ENCODE measurements around the gene CXCR4.

Gene CXCR4

GRCh38 chr2:136070913-136071312 is 47.0 kb downstream of the CXCR4 start:
- ATAC-seq (ENCODE audit: low read depth) (no peak), DNase-seq (ENCODE audit: low spot score) (no peak)
- no peaks in the 10 kb centered on the region for H3K36me3 ChIP-seq (ENCODE audit: low read depth)
- no peak for TF ChIP-seq CTCF (IDR thresholded peaks at IDR 0.05; ENCODE audit: poor library complexity, severe bottlenecking)
- no peak overlapping the region for H3K27ac ChIP-seq (ENCODE audit: poor library complexity, severe bottlenecking)
- H3K4me3 ChIP-seq (ENCODE audit: severe bottlenecking): no peak overlapping the region
- no peaks in the 10 kb centered on the region for H3K4me1 ChIP-seq (ENCODE audit: insufficient read depth, poor library complexity, severe bottlenecking)
- H3K9me3 ChIP-seq (ENCODE audit: severe bottlenecking): no peaks in the 10 kb centered on the region
- no peaks in the 10 kb centered on the region for H3K27me3 ChIP-seq (ENCODE audit: insufficient read depth, poor library complexity, severe bottlenecking)

GRCh38 chr2:136069773-136070172 is 48.2 kb downstream of the CXCR4 start:
- H3K4me1 ChIP-seq (ENCODE audit: insufficient read depth, poor library complexity, severe bottlenecking): no peaks in the 10 kb centered on the region
- no peak for TF ChIP-seq CTCF (IDR thresholded peaks at IDR 0.05; ENCODE audit: poor library complexity, severe bottlenecking)

GRCh38 chr2:136068581-136069227 is 49.2 kb downstream of the CXCR4 start:
- Histone ChIP-seq H3K36me3 (ENCODE audit: low read depth) (no peaks in the 10 kb centered on the region), H3K27me3 (ENCODE audit: insufficient read depth, poor library complexity, severe bottlenecking) (no peaks in the 10 kb centered on the region), H3K27ac (ENCODE audit: poor library complexity, severe bottlenecking) (no peak overlapping the region), H3K4me3 (ENCODE audit: severe bottlenecking) (no peak overlapping the region), H3K4me1 (ENCODE audit: insufficient read depth, poor library complexity, severe bottlenecking) (no peaks in the 10 kb centered on the region), H3K9me3 (ENCODE audit: severe bottlenecking) (no peaks in the 10 kb centered on the region)
- DNase-seq (ENCODE audit: low spot score) (no peak), ATAC-seq (ENCODE audit: low read depth) (no peak)
- no peak for TF ChIP-seq CTCF (IDR thresholded peaks at IDR 0.05; ENCODE audit: poor library complexity, severe bottlenecking)

More at GRCh38 chr2:136069773-136070172, 48.2 kb downstream of the CXCR4 start:
- no peaks in the 10 kb centered on the region for H3K9me3 ChIP-seq (ENCODE audit: severe bottlenecking)
- no peak overlapping the region for H3K4me3 ChIP-seq (ENCODE audit: severe bottlenecking)
- DNase-seq (ENCODE audit: low spot score): no peak
- no peak for ATAC-seq (ENCODE audit: low read depth)
- no peaks in the 10 kb centered on the region for H3K27me3 ChIP-seq (ENCODE audit: insufficient read depth, poor library complexity, severe bottlenecking)
- H3K27ac ChIP-seq (ENCODE audit: poor library complexity, severe bottlenecking): no peak overlapping the region
- no peaks in the 10 kb centered on the region for H3K36me3 ChIP-seq (ENCODE audit: low read depth)

- no peak for TF ChIP-seq CTCF (IDR thresholded peaks at IDR 0.05; ENCODE audit: poor library complexity, severe bottlenecking)
- Histone ChIP-seq H3K9me3 (ENCODE audit: severe bottlenecking) (no peaks in the 10 kb centered on the region), H3K4me1 (ENCODE audit: insufficient read depth, poor library complexity, severe bottlenecking) (no peaks in the 10 kb centered on the region), H3K36me3 (ENCODE audit: low read depth) (no peaks in the 10 kb centered on the region), H3K4me3 (ENCODE audit: severe bottlenecking) (no peak overlapping the region), H3K27me3 (ENCODE audit: insufficient read depth, poor library complexity, severe bottlenecking) (no peaks in the 10 kb centered on the region), H3K27ac (ENCODE audit: poor library complexity, severe bottlenecking) (no peak overlapping the region)
- DNase-seq (ENCODE audit: low spot score) (no peak), ATAC-seq (ENCODE audit: low read depth) (no peak)
Measured at GRCh38 chr2:136067897-136068580, 49.9 kb downstream of the CXCR4 start.

GRCh38 chr2:136067459-136067858 is 50.5 kb downstream of the CXCR4 start:
- no peaks in the 10 kb centered on the region for H3K9me3 ChIP-seq (ENCODE audit: severe bottlenecking)
- H3K4me1 ChIP-seq (ENCODE audit: insufficient read depth, poor library complexity, severe bottlenecking): no peaks in the 10 kb centered on the region
- no peaks in the 10 kb centered on the region for H3K36me3 ChIP-seq (ENCODE audit: low read depth)
- no peak overlapping the region for H3K4me3 ChIP-seq (ENCODE audit: severe bottlenecking)
- ATAC-seq (ENCODE audit: low read depth) (no peak), DNase-seq (ENCODE audit: low spot score) (no peak)
- H3K27me3 ChIP-seq (ENCODE audit: insufficient read depth, poor library complexity, severe bottlenecking): no peaks in the 10 kb centered on the region
- no peak overlapping the region for H3K27ac ChIP-seq (ENCODE audit: poor library complexity, severe bottlenecking)
- TF ChIP-seq CTCF (IDR thresholded peaks at IDR 0.05; ENCODE audit: poor library complexity, severe bottlenecking): no peak
